Spleen (tissue), 13 donors: ENCODE results near the gene TUG1. TPM values are rescaled to one million over a fixed set of nuclear protein-coding genes. Genes with fewer than 3 reads are reported as not detected.

Source experiments
- DNase-seq: peaks from one replicate; pipeline ENCODE4 v3.0.0-alpha.2; 2020
- H3K27ac ChIP-seq, 8 donors: fragments of 200-600 bp; sonication (generic) in 7 of 8; 1 replicate in 4 of 8; 2 replicates in 4 of 8; pipeline versions ENCODE4 v1.5.0 to v1.8.0; 2016 to 2021; ENCODE audit warnings: inconsistent platforms in 4 of 8, mild to moderate bottlenecking in 4 of 8, moderate library complexity in 1 of 8
- H3K27me3 ChIP-seq, 7 donors: fragments of 200-600 bp; sonication (generic) in 6 of 7; replicated peaks in 1 of 7; 1 replicate in 4 of 7; 2 replicates in 3 of 7; pipeline versions ENCODE4 v1.5.0 to v1.8.0; 2016 to 2021; ENCODE audit warnings: inconsistent platforms in 3 of 7, mild to moderate bottlenecking in 1 of 7
- H3K36me3 ChIP-seq, 6 donors: fragments of 200-600 bp; sonication (generic) in 5 of 6; 1 replicate in 4 of 6; 2 replicates in 2 of 6; pipeline versions ENCODE4 v1.5.0 to v1.8.0; 2016 to 2021; ENCODE audit warnings: inconsistent platforms in 2 of 6
- H3K4me1 ChIP-seq, 6 donors: fragments of 200-600 bp; sonication (generic) in 5 of 6; 1 replicate in 3 of 6; 2 replicates in 3 of 6; pipeline versions ENCODE4 v1.5.0 to v1.8.0; 2016 to 2021; ENCODE audit warnings: inconsistent platforms in 3 of 6
- H3K4me3 ChIP-seq, 8 donors: fragments of 200-600 bp; sonication (generic) in 7 of 8; 1 replicate in 4 of 8; 2 replicates in 4 of 8; pipeline versions ENCODE4 v1.5.0 to v1.8.0; 2016 to 2021; ENCODE audit warnings: inconsistent platforms in 4 of 8, mild to moderate bottlenecking in 4 of 8, moderate library complexity in 2 of 8
- H3K9me3 ChIP-seq, 8 donors: fragments of 200-600 bp; sonication (generic) in 7 of 8; 1 replicate in 4 of 8; 2 replicates in 4 of 8; pipeline versions ENCODE4 v1.5.0 to v1.8.0; 2016 to 2021; ENCODE audit warnings: inconsistent platforms in 4 of 8
- POLR2A ChIP-seq, 3 donors: fragments of 450-650 bp; IDR thresholded peaks; one replicate each; pipeline ENCODE4 v1.5.1; 2017; ENCODE audit warnings: antibody characterized with exemption in 3 of 3, mild to moderate bottlenecking in 1 of 3
- POLR2AphosphoS5 ChIP-seq, 3 donors: sonication (generic); formaldehyde crosslinking; IDR thresholded peaks; one replicate each; pipeline ENCODE4 v1.5.1; 2017; ENCODE audit warnings: antibody characterized with exemption in 3 of 3
- WGBS, 5 donors: extraction: QIAGEN DNeasy Blood & Tissue Kit in 3 of 5; methylation state at CpG; one replicate each; pipeline versions ENCODE4 v1.1.5 to v1.1.7; 2013 to 2018; 5-methylcytosine and 5-hydroxymethylcytosine counted together
- intact Hi-C: fragments of 100-400 bp; cut with DNase I; formaldehyde crosslinking; loops from one replicate; pipeline ENCODE4 v1.15.0; 2023; ENCODE audit warnings: low total_unique reads
- long read RNA-seq, 2 donors: transcript quantifications; one replicate each; lab custom pipeline, GENCODE V29; 2026
- polyA plus RNA-seq, 3 donors: library from polyadenylated mRNA; stranded (reverse); fragments of 200-250 nt; gene quantifications; one replicate each; pipeline ENCODE4 v1.2.1, GENCODE V29; 2013
- total RNA-seq, 7 donors: library from RNA; depleted of rRNA in 3 of 7; stranded (reverse); fragments of >200 nt in 3 of 7; fragmentation: NEBNext Ultra II Directional in 4 of 7; extraction: Animal tissue kit (Norgen Biotek cat#: 25700) in 4 of 7; gene quantifications; one replicate each; pipeline versions ENCODE4 v1.1.0 to v1.2.1, GENCODE V29; 2016 to 2021
- TF ChIP-seq, protein P1 (sequence below), 11 experiments: fragments of 200-600 bp in 7 of 11; fragments of 450-650 bp in 4 of 11; sonication (generic) in 4 of 11; IDR thresholded peaks in 8 of 11; conservative IDR thresholded peaks in 3 of 11; 1 replicate in 7 of 11; 2 replicates in 4 of 11; pipeline versions ENCODE4 v1.4.0 to v1.8.0; 2016 to 2021; ENCODE audit warnings: antibody characterized with exemption in 11 of 11, inconsistent platforms in 4 of 11, mild to moderate bottlenecking in 1 of 11
- donor health status: healthy with polysubstance abuse.
- donor health status: DM: no; HTN: no; CAD: no; lungs with moderate emphysema.
- donor health status: DM: no; HTN: no; CAD: no.
- donor health status: Bipolar disorder and iron deficiency.
- donor health status: healthy.
- donor health status: DM: no; HTN: no; CAD: no.
- donor health status: DM: yes; HTN: yes; CAD: no.

The TUG1 gene
- total RNA-seq (100 to 1,000 TPM in 2 of 7 donors, 10 to 100 TPM in 5; 62.1 to 127 (median 91.0) TPM), polyA plus RNA-seq (10 to 100 TPM; 23.3 to 35.2 (median 24.3) TPM)
- long read RNA-seq, donor 1, full-length matches to known transcripts = 56 of 62 reads
- long read RNA-seq, donor 1, partial matches to known transcripts = 6 of 62 reads
- long read RNA-seq, donor 1, other reads (novel, unspliced or antisense) = 0 of 62 reads
- long read RNA-seq, donor 2, full-length matches to known transcripts = 38 of 38 reads
- long read RNA-seq, donor 2, partial matches to known transcripts = 0 of 38 reads
- long read RNA-seq, donor 2, other reads (novel, unspliced or antisense) = 0 of 38 reads

- WGBS, 5 donors = 0 to 2% (median 0%) methylated on average over 31 to 67 of the region's 67 CpGs
- peak within 1 kb of the TSS; percentile 93 to 98 (median 98) for H3K27ac ChIP-seq
- DNase-seq = peak; percentile 98
- H3K4me3 ChIP-seq = peak within 1 kb of the TSS; percentile 74 to 91 (median 84)
- H3K36me3 ChIP-seq = peaks cover 2 to 38% (median 29%) of the 10 kb centered on the region in 6 donors
- intact Hi-C loops = loop anchor here (5.0 kb wide), 1 partner anchor 113 kb away; the partner anchor contains the start of gene SMTN
- H3K4me1 ChIP-seq = peaks cover 18 to 76% (median 45%) of the 10 kb centered on the region in 6 donors
- TF ChIP-seq, protein P1, sequence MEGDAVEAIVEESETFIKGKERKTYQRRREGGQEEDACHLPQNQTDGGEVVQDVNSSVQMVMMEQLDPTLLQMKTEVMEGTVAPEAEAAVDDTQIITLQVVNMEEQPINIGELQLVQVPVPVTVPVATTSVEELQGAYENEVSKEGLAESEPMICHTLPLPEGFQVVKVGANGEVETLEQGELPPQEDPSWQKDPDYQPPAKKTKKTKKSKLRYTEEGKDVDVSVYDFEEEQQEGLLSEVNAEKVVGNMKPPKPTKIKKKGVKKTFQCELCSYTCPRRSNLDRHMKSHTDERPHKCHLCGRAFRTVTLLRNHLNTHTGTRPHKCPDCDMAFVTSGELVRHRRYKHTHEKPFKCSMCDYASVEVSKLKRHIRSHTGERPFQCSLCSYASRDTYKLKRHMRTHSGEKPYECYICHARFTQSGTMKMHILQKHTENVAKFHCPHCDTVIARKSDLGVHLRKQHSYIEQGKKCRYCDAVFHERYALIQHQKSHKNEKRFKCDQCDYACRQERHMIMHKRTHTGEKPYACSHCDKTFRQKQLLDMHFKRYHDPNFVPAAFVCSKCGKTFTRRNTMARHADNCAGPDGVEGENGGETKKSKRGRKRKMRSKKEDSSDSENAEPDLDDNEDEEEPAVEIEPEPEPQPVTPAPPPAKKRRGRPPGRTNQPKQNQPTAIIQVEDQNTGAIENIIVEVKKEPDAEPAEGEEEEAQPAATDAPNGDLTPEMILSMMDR (IDR thresholded peaks at IDR 0.05 in 8 of 11, conservative IDR thresholded peaks at IDR 0.05 in 3 of 11) = peak in 3 of 11 experiments; percentile 14 to 28 (median 15)
- peak; percentile 97 to 99 (median 98) for TF ChIP-seq POLR2AphosphoS5 (IDR thresholded peaks at IDR 0.05)
- peak in 2 of 3 donors; percentile 50 to 87 for TF ChIP-seq POLR2A (IDR thresholded peaks at IDR 0.05)
- no peaks in the 10 kb centered on the region for H3K27me3 ChIP-seq
- H3K9me3 ChIP-seq = peaks cover 0 to 58% (median 42%) of the 10 kb centered on the region in 8 donors
Observed at GRCh38 chr22:30968924-30969531, at the start of gene TUG1. Gene TUG1, plus strand, starts transcription at chr22:30969265.

DNA sequence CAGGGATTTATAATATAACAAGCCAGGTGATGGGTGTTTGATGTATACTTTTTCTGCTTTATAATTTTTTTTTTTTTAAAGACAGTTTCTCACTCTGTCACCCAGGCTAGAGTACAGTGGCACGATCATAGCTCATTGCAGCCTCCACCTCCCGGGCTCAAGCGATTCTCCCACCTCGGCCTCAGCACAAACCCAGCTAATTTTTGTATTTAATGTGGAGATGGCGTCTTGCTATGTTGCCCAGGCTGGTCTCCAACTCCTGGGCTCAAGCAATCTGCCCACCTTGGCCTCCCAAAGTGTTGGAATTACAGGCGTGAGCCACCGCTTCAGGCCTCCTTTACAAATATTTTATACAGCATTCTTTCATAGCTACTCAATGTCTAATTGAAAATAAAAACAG is 49.1 kb upstream of the TUG1 start:
- WGBS, 5 donors = 82 to 86% (median 83%) methylated on average over 7 of the region's 7 CpGs
- Histone ChIP-seq H3K27me3 (no peaks in the 10 kb centered on the region), H3K4me3 (no peak overlapping the region), H3K9me3 (peaks cover 0 to 17% (median 13%) of the 10 kb centered on the region in 8 donors), H3K27ac (no peak overlapping the region), H3K4me1 (peaks cover 3 to 29% (median 21%) of the 10 kb centered on the region in 6 donors), H3K36me3 (peaks cover 0 to 11% (median 0%) of the 10 kb centered on the region in 6 donors)
- DNase-seq = no peak
- intact Hi-C loops = loop anchor here (2.0 to 10.0 kb wide), 2 partner anchors 155 to 285 kb away; partner anchors contain the start of gene SLC35E4
- TF ChIP-seq POLR2AphosphoS5 (IDR thresholded peaks at IDR 0.05) (no peak), POLR2A (IDR thresholded peaks at IDR 0.05) (no peak)
- TF ChIP-seq, protein P1 (IDR thresholded peaks at IDR 0.05 in 8 of 11, conservative IDR thresholded peaks at IDR 0.05 in 3 of 11) = no peak

GRCh38 chr22:30920407-30920806 is 48.7 kb upstream of the TUG1 start:
- TF ChIP-seq POLR2A (IDR thresholded peaks at IDR 0.05) = no peak
- TF ChIP-seq, protein P1 (IDR thresholded peaks at IDR 0.05 in 8 of 11, conservative IDR thresholded peaks at IDR 0.05 in 3 of 11) = peak; percentile 74 to 96 (median 91)
- peak in 1 of 3 donors; percentile 18 for TF ChIP-seq POLR2AphosphoS5 (IDR thresholded peaks at IDR 0.05)
- 0 to 2% (median 1%) methylated on average over 9 of the region's 9 CpGs for WGBS, 5 donors
- intact Hi-C loops = loop anchor here (2.0 to 10.0 kb wide), 2 partner anchors 156 to 286 kb away; partner anchors contain the start of gene SLC35E4
- peaks cover 0 to 16% (median 1%) of the 10 kb centered on the region in 6 donors for H3K36me3 ChIP-seq
- H3K4me3 ChIP-seq = peak overlapping the region in 2 of 8 donors; percentile 48 to 60
- no peak overlapping the region for H3K27ac ChIP-seq
- no peaks in the 10 kb centered on the region for H3K27me3 ChIP-seq
- H3K9me3 ChIP-seq = peaks cover 0 to 13% (median 9%) of the 10 kb centered on the region in 8 donors
- DNase-seq = peak; percentile 92
- peaks cover 3 to 29% (median 21%) of the 10 kb centered on the region in 6 donors for H3K4me1 ChIP-seq
